ENCODE measurements around the gene ZDHHC16.
A peak's percentile ranks its signal among the peaks of the same experiment; 100 is the strongest.
"Not testable (repeated sequence)": the region's sequence is repeated elsewhere in the genome, so short reads cannot be mapped to it uniquely, and the experiment has no call there.

Gene ZDHHC16

DNA sequence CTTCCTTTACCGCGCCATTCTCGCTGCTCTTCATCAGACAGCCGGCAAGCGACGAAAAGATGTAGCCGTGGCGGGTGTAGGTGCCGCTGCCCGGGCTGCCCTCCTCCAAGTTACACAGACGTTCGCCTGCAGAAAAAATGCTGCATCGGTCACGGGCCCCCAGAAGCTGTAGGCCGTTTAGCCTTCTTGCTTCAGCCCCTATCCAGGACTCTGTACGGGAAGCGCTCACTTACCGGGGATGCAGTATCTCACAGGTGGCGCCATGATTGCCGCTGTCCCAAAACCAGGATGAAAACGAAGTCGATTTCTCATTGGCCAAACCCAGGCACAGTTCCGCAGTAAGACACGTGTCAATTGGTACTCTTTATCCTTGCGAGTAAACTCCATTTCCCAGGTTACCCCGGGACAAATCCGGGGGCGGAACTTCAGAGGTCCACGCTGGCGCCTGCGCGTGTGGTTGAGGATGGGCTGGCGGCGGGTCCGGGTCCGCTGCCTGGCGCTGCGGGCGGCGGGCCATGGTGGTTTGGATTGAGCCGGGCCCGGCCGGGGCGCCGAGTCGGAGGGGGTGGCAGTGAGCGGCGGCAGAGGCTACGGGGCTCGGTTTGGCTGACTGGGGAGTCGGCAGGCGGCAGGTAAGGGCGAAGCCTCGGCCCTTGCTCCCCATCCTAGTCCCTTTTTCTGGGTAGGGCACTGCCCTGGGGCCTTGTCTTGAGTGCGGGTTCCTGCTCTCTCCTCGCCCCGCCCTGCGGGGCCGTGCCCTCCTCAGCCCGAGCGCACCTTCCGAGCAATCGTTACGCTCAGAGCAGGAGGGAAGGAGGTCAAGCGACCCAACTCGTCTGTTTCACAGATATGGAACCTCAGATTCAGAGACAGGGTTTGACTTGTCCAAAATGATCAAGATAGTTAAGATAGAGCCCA, at the start of gene ZDHHC16, which contains the start of gene EXOSC1:
ZDHHC16 (plus strand) TSS at position 454 of the 918 bp plus-strand sequence. CDS start 5,501 bp downstream, outside the sequence.
EXOSC1 (minus strand) TSS at position 285 of the 918 bp plus-strand sequence; CDS start at position 264, 21 bp downstream.
- DNase-seq = peak; percentile 93

DNA sequence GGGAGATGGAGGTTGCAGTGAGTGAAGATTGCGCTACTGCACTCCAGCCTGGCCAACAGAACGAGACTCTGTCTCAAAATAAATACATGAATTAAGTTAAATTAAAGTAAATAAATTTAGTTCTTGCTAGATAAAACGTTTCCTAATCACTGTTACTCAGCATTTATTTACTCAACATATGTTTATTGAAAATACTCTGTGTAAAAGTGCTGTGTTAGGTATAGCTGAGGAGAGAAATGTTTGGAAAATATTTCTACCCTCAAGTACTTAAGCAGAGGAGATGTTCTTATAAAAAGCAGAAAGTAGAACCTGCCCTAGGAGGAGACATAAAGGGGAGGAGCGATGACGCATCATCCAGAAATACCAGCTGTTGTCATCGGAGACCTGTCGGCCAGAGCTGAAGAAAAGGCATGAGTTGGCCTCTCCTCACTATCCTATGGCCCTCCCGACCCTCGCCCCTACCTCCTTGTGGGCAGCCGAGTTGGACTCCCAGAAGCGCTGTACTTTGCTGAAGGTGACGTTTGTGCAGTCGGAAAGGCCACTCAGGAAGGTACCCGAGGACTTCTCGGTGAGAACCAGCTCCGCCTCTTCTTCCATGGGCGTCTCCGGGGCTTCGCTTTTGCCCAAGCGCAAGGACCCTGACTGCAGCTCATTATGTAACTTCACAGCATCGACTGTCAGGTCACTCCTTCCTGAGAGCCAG, 46.0 kb upstream of the ZDHHC16 start:
- peak; percentile 53 for DNase-seq

DNA sequence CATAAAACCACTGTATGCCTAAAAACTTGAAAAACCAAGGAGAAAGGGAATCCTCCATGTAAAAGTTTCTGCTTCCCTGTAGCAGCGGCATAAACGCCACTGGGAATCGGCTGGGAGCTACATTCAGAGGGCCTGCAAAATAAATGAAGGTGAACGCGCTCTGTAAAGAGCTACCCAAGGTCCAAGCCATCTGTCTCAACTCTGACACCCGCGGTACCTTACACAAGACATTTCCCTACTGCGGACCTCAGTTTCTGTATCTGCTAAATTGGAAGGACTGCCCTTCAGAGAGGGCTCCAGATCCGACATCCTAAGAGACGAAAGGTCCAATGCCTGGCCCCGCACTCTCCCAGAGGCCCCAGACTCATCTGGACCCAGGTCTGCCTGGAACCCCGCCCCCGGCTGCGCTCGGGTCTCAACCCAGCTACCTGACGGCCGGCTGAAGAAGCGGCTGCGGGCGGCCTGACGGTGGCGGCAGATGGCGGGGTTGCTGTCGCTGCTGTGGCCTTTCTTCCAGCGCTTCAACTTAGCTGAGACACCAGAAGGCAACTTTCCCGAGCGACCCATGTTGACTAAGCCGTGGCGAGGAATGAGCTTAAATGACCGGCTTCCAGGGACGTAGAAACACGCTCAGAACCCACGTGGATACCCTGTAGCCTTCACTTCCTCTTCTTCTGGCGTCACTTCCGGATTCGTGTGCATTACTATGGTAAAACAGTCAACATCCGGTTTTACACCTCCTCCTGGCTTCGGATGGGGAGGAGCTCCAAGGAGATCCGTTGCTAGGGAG, 45.1 kb upstream of the ZDHHC16 start, which contains the start of gene RRP12:
RRP12 (minus strand) TSS at position 676 of the 790 bp plus-strand sequence; CDS start at position 567, 109 bp downstream.
- DNase-seq = peak; percentile 96

DNA sequence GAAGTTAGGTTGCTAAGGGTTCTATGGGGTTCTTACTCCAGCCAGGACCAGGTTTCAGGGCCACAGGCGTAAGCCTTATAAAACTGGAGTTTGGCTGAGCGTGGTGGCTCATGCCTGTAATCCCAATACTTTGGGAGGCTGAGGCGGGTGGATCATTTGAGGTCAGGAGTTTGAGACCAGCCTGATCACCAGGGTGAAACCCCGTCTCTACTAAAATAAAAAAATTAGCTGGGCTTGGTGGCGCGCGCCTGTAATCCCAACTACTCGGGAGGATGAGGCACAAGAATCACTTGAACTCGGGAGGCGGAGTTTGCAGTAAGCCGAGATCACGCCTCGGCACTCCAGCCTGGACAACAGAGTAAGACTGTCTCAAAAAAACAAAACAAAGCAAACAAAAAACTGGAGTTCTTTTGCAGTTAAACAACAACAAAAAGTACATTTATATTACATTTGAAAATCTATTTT, 44.5 kb upstream of the ZDHHC16 start:
- no peak for DNase-seq

DNA sequence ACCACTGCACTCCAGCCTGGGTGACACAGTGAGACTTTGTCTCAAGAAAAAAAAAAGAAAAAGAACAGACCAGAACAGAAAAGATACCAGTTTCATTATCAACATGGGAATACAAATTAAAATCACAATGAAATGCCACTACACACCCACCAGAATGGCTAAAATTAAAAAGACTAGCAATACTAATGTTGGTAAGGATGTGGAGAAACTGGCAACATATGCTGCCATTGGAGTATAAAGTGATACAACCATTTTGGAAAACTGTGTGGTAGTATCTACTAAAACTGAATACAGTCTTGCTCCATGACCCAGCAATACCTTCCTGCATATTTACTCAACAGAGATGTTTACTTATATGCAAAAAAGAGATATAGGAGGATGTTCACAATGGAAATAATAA, 41.9 kb upstream of the ZDHHC16 start:
- no peak for DNase-seq

DNA sequence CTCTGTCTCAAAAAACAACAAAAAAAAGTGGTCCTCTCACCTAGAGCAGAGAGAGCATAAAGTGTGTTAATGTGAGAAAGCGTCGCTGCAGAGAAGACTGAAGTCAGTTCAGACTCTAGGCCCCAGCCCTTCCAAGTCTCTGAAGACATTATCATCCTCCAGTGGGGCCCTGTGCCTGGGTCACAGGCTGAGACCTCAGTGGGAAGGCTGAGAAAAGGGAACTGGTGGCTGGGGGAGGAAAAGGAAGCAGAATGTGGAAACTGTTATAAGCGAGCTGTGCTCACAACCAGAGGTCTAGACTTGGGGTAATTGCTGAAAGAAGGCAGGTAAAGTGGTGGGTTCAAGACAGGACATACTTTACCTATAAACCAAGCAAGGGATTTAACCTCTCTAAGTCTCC, 39.9 kb upstream of the ZDHHC16 start:
- no peak for DNase-seq

DNA sequence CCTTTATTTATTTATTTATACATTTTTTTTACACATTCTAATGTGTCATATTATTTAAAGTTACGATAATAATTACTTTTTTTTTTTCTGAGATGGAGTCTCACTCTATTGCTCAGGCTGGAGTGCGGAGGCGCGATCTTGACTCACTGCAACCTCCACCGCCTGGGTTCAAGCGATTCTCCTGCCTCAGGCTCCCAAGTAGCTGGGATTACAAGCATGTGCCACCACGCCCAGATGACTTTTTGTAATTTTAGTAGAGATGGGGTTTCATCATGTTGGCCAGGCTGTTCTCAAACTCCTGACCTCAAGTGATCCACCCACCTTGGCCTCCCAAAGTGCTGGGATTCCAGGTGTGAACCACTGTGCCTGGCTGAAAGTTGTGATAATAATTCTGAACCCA, 39.5 kb upstream of the ZDHHC16 start:
- not testable (repeated sequence) for DNase-seq

DNA sequence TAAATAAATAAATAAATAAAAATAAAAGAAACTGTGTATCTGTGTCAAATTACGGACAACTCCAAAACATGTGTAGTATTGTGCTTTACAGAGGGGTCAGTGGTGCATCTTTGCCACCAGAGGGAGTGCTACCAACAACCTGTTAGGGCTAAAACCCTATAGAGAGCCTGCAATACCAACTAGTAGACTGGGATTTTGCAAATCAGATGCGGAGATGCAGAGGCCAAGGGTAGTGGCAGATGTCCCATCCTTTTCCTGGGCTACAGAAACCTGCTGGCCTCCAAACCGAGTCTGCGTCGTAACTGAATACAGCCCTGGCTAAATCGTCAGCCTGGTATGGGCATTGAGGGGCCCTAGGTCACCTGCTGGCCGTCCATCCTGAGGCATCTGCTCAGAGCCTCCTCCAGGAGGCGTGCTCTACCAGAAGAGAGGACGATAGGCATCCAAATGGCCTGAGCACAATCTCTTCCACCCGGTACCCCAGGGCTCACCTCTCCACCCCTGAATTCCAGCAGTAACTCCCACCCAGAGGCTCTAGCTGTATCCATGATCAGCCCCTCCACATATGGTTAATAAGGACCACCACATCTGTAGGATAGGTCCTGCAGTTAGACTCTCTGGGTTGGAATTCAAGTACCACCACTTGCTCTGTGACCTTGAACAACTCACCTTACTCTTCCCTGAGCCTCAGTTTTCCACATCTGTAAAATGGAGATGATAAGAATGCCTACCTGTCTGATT, 38.6 kb upstream of the ZDHHC16 start:
- peak; percentile 84 for DNase-seq

DNA sequence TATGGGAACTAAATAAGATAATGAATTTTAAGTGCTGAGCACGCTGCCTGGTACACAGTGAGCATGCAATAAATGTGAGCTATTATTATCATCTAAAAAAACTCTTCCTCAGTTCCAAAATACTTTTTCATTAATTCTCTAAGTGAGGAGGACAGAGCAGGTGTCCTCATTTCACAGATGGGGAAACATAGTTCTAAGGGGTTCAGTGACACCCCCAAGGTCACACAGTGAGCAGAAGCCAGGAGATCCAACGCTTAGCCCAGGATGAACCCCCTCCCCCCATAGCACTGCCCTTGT, 38.1 kb upstream of the ZDHHC16 start:
- no peak for DNase-seq

DNA sequence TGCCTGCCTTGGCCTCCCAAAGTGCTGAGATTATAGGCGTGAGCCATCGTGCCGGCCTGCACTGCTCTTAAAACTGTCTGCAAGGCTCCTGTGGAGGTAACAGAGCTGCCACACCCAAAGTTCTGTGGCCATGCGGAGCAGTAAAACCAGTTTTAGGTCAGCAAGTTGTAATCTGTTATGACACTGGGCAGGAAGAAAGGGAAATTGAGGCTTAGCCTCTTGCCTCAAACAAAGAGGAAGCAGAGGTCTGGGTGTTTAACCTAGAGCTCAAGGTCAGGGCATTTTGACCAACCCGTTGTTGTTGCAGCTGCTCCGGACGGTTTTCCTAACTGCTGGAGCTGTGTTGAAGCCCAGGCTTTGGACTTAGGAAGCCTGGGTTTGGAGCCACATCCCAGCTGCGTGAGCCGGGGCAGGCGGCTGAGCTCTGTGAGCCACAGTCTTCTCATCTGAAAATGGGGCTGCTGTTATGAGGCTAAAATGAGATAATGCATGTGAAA, 37.4 kb upstream of the ZDHHC16 start:
- DNase-seq = no peak

DNA sequence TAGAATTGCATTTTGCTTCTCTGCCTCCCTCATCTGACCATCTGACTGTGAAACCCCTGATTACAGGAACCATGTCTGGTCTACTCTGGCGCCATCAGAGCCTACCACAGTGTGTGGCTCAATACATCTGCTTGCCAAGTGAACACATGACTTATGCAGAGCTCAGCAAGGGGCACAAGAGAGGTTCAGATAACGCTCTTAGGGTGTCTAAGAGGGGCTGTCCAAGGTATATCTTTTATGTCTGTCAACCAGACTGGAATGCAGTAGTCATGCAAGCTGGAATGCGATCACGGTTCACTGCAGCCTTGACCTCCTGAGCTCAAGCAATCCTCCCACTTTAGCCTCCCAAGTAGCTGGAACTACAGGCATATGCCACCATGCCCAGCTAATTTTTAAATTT, 34.6 kb upstream of the ZDHHC16 start:
- DNase-seq = no peak

DNA sequence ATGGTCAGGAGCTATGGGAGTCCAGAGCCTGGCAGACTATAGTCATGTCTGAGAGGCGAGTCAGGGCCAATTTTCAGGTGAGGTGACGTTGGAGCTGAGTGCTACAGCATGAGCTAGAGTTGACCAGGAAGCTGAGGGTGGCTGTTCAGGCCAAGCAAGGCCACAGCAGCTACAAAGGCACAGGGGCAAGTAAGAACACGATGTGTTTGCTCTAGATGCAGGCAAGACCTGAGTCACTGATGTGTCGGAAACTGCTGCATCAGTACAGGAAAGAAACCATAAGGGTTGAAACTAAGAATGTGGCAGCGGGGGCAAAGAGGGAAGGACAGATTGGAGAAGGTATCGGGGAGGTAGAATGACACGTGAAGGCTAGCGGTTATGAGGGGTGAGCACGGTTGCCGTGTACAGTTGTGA, 33.1 kb upstream of the ZDHHC16 start:
- no peak for DNase-seq

DNA sequence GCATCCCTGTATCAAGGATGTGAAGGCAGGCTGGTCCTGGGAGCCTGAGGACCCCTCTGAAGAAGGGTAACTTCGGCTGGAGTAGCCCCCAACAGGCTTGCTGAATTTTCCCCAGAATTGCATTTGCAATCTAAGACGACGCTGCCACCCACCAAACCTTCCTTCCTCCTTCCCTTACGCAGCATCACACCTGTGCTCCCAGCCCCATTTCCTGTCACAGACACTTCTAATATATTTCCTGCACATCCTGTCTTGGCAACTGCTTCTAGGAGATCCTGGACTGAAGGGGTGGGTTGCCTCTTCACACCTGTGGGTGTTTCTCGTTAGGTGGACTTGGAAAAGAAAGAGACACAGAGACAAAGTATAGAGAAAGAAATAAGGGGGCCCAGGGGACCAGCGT, 29.4 kb upstream of the ZDHHC16 start:
- DNase-seq = no peak

DNA sequence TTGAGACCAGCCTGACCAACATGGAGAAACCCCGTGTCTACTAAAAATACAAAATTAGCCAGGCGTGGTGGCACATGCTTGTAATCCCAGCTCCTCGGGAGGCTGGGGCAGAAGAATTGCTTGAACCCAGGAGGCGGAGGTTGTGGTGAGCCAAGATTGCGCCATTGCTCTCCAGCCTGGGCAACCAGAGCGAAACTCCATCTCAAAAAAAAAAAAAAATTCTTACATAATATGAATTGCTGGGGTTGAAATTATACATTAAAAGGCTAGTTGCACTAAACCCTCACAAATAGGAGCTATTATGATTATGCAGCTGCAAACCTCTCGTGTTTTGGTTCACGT, 22.2 kb upstream of the ZDHHC16 start:
- DNase-seq = not testable (repeated sequence)

DNA sequence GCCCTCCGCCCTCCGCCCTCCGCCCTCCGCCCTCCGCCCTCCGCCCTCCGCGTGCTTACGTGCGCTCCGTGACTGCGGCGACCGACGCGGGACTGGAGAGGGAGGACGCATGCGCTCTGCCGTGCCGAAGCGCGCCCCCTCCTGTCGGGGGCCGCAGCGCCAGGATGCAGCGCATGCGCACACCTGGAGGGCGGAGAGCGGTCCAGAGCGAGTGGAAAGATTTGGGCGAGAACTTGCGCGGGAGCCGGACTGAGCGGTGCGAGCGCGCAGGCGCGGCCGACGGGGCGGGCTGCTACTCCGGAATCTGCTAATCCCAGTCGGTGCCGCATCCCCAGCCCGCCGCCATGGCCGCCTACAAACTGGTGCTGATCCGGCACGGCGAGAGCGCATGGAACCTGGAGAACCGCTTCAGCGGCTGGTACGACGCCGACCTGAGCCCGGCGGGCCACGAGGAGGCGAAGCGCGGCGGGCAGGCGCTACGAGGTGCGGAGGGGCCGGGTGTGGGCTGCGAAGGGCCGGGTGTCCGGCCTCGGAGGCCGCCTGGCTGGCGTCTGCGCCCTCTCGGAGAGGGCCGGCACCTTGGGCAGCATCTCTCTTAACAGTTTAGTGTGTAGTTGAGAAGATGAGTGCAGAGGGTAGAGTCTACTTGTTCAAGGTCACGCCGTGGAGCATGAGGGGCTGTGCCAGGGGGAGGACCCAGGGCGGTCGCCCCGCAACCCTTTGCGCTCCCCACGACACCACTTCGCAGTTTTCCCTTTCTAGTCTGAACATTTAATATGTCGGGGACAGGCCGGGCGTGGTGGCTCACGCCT, 19.8 kb upstream of the ZDHHC16 start, which contains the start of gene PGAM1:
PGAM1 (plus strand) TSS at position 228 of the 812 bp plus-strand sequence; CDS start at position 345, 117 bp downstream.
- DNase-seq = peak; percentile 97

DNA sequence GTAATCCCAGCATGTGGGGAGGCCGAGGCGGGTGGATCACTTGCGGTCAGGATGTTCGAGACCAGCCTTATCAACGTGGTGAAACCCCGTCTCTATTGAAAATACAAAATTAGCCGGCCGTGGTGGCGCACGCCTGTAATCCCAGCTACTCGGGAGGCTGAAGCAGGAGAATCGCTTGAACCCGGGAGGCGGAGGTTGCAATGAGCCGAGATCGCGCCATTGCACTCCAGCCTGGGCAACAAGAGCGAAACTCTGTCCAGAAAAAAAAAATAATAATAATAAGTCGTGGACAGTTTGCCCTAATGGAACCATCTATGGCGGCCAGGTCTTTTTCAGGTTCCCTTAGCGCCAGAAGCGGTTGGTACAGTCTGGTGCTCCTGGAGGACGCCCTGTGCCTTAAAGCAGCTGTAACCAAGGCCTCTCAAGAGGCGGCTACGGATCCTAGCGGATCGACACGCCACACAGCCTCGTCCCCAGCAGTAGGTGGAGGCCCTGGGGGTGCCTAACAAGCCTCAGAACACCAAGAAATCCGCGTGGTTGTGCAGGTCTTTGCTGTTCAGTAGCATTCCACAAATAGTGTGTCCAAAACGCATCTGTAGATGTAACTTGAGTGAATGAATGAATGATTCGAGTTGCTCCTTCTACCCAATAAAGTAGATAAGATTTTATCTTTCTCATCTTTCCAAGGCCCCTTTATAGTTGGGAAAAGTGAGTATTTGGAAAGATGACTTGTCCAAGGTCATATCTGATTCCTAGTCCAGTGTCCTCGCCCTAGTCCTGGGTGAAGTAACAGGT, 19.0 kb upstream of the ZDHHC16 start:
- DNase-seq = no peak

DNA sequence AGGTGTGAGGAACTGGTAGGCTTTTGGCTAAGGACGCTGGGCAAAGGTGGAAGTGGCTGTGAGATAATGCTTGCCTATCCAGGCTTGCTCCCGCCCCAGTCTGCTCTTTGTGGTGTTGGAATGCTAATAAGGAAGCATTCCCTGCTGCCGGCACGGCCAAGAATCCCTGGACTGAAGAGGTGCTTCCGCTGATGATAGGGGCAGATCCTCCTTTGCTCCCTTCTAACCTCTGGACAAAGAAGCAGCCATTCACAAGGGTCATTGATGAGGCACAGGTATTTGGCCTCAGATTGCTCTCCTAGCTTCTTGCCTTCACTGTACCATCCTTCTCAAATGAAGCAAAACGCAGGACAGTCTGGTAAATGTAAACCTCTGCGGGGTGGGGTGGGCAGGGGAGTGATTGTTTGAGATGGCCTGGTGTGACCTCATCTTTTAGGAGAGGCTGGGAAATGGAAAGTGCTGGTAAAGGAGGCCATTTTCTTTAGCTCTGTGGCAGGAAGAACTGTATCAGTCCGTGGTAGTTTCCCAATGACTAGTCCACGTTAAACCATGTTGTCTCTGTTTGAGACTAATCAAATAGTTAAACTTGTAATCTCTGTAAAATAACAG, 18.3 kb upstream of the ZDHHC16 start:
- DNase-seq = peak; percentile 52

DNA sequence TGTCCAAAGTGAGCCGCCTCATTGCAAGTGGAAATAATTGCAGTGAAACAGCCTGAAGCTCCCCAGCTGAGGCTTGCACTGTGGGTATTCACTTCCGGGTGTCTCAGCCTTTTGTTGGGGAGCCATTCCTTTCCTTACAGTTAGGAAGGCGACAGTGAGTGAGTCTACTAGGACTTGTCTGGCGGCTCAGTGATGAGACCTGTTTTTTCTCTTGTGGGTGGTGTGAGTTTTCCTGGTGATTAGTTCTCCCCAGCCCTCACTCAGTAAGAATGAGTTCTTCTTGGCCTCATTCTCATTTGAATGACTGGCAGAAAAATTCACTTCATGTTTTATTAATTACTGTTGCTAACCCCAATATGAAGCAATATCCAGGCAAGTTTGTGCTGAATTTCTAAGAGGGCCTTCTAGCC, 17.4 kb upstream of the ZDHHC16 start:
- DNase-seq = peak; percentile 53

DNA sequence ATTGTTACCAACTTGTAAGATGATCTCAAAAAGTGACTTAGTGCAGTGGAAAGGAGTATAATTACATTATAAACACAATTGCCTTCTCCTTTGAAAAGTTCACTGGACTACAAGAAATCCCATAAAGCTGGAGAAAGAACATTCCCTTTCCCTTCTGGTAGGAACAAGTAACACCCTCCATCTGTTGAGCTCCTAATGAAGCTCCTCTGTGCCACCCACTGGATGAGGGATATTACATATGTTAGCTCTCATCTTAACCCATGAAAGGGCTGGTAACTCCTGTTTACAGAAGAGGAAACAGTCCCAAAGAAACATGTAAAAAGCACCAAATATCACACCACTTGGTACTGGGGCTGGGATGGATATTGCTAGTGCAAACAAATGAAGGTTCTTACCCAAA, 11.9 kb upstream of the ZDHHC16 start:
- DNase-seq = no peak

DNA sequence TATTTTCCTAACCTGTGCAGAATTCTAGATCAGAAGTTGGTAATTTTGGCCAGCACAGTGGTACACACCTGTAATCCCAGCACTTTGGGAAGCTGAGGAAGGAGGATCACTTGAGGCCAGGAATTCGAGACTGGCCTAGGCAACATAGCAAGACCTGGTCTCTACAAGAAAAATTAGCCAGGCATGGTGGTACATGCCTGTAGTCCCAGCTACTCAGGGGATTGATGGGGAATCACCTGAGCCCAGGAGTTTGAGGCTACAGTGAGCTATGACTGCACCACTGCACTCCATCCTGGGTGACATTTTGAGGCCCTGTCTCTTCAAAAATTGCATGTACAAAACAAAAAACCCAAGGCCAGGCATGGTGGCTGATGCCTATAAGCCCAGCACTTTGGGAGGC, 11.4 kb upstream of the ZDHHC16 start:
- no peak for DNase-seq
